Activated B cell treated with CpG ODN at 0.5 μM for 24 hours (primary cell): ENCODE data around the gene COL4A1. TPM values are rescaled to one million over a fixed set of nuclear protein-coding genes. Genes with fewer than 3 reads are reported as not detected.

Experiments
- ATAC-seq: fragments of 200-7000 bp; cut with Tn5 transposase; one replicate; pipeline ENCODE4 v1.10.0; 2021; ENCODE audit warnings: low read depth, mild to moderate bottlenecking, moderate library complexity
- CTCF ChIA-PET: fragments of 350-600 bp; sonication (Branson Sonifier 250); formaldehyde crosslinking; loops from one replicate; lab custom pipeline; 2021; ENCODE audit warnings: antibody characterized with exemption; lab: Charles Lee
- POLR2A ChIA-PET: fragments of 350-600 bp; sonication (Branson Sonifier 250); formaldehyde crosslinking; loops from one replicate; lab custom pipeline; 2021; ENCODE audit warnings: antibody characterized with exemption; lab: Charles Lee
- DNase-seq: peaks from one replicate; pipeline ENCODE4 v3.0.0; 2022
- H3K27ac Mint-ChIP-seq: one replicate; pipeline ENCODE4 v1.8.0; 2020; ENCODE audit warnings: mixed read lengths
- H3K27me3 Mint-ChIP-seq: one replicate; pipeline ENCODE4 v1.8.0; 2021; ENCODE audit warnings: mixed read lengths
- H3K36me3 Mint-ChIP-seq: one replicate; pipeline ENCODE4 v1.8.0; 2021; ENCODE audit warnings: low read depth, mixed read lengths
- H3K4me1 Mint-ChIP-seq: one replicate; pipeline ENCODE4 v1.8.0; 2021; ENCODE audit warnings: mixed read lengths
- H3K4me3 Mint-ChIP-seq: one replicate; pipeline ENCODE4 v1.8.0; 2020; ENCODE audit warnings: mild to moderate bottlenecking, mixed read lengths
- H3K9me3 Mint-ChIP-seq: one replicate; pipeline ENCODE4 v1.8.0; 2020; ENCODE audit warnings: mixed read lengths
- CTCF ChIP-seq: fragments of 200-600 bp; IDR thresholded peaks from one replicate; pipeline ENCODE4 v1.8.0; 2022; ENCODE audit warnings: antibody characterized with exemption, mild to moderate bottlenecking
- intact Hi-C: fragments of 100-400 bp; cut with micrococcal nuclease; formaldehyde crosslinking; loops from one replicate; pipeline ENCODE4 v1.15.1; 2024
- total RNA-seq: library from RNA; stranded (reverse); gene quantifications from 2 replicates; pipeline ENCODE4 v1.2.3, GENCODE V29; 2022

The COL4A1 gene
- total RNA-seq, 1 donor from 2014 or later = not detected

- no peaks in the 10 kb centered on the region for H3K36me3 Mint-ChIP-seq
- ChIA-PET POLR2A (no interaction called here), CTCF (no interaction called here)
- ATAC-seq (no peak), DNase-seq (no peak)
- no peak overlapping the region for H3K4me3 Mint-ChIP-seq
- intact Hi-C loops = no loop called here
- no peaks in the 10 kb centered on the region for H3K9me3 Mint-ChIP-seq
- no peak overlapping the region for H3K27ac Mint-ChIP-seq
- H3K4me1 Mint-ChIP-seq = peaks cover 13% of the 10 kb centered on the region
- peaks cover 8% of the 10 kb centered on the region for H3K27me3 Mint-ChIP-seq
- no peak for TF ChIP-seq CTCF
Observed at GRCh38 chr13:110345701-110346100, 38.7 kb upstream of the COL4A1 start.

GRCh38 chr13:110345266-110345665, 38.3 kb upstream of the COL4A1 start:
- ATAC-seq = no peak
- intact Hi-C loops = no loop called here
- Mint-ChIP-seq H3K4me3 (no peak overlapping the region), H3K4me1 (peaks cover 17% of the 10 kb centered on the region), H3K27ac (no peak overlapping the region), H3K36me3 (no peaks in the 10 kb centered on the region), H3K9me3 (no peaks in the 10 kb centered on the region), H3K27me3 (peaks cover 8% of the 10 kb centered on the region)
- CTCF ChIA-PET = no interaction called here
- no peak for DNase-seq
- TF ChIP-seq CTCF = no peak
- POLR2A ChIA-PET = no interaction called here

GRCh38 chr13:110344320-110344719, 37.4 kb upstream of the COL4A1 start:
- H3K27ac Mint-ChIP-seq = no peak overlapping the region
- DNase-seq (no peak), ATAC-seq (no peak)
- CTCF ChIA-PET = no interaction called here
- H3K27me3 Mint-ChIP-seq = peaks cover 10% of the 10 kb centered on the region
- peaks cover 20% of the 10 kb centered on the region for H3K4me1 Mint-ChIP-seq
- H3K4me3 Mint-ChIP-seq = no peak overlapping the region
- H3K36me3 Mint-ChIP-seq = no peaks in the 10 kb centered on the region
- intact Hi-C loops = no loop called here
- no peak for TF ChIP-seq CTCF
- H3K9me3 Mint-ChIP-seq = no peaks in the 10 kb centered on the region
- POLR2A ChIA-PET = no interaction called here

- Mint-ChIP-seq H3K9me3 (no peaks in the 10 kb centered on the region), H3K27ac (no peak overlapping the region), H3K4me3 (no peak overlapping the region), H3K36me3 (no peaks in the 10 kb centered on the region), H3K27me3 (peaks cover 17% of the 10 kb centered on the region), H3K4me1 (peaks cover 20% of the 10 kb centered on the region)
- no peak for DNase-seq
- intact Hi-C loops = no loop called here
- ChIA-PET CTCF (no interaction called here), POLR2A (no interaction called here)
- no peak for TF ChIP-seq CTCF
- ATAC-seq = no peak
Observed at GRCh38 chr13:110343241-110343865, 36.4 kb upstream of the COL4A1 start.

GRCh38 chr13:110342474-110342873, 35.5 kb upstream of the COL4A1 start:
- ChIA-PET CTCF (no interaction called here), POLR2A (no interaction called here)
- Mint-ChIP-seq H3K9me3 (no peaks in the 10 kb centered on the region), H3K36me3 (no peaks in the 10 kb centered on the region), H3K4me1 (peaks cover 20% of the 10 kb centered on the region), H3K27me3 (peaks cover 15% of the 10 kb centered on the region), H3K27ac (no peak overlapping the region), H3K4me3 (no peak overlapping the region)
- ATAC-seq (no peak), DNase-seq (no peak)
- no peak for TF ChIP-seq CTCF
- intact Hi-C loops = no loop called here
